RKO (cell line): ENCODE measurements around the gene SMIM7.
"Not testable (repeated sequence)": the region's sequence is repeated elsewhere in the genome, so short reads cannot be mapped to it uniquely, and the experiment has no call there.

ENCODE experiments used
- DNase-seq: peaks from one replicate; pipeline ENCODE4 v3.0.0-alpha.2; 2016; ENCODE audit warnings: low spot score

Gene SMIM7

DNA sequence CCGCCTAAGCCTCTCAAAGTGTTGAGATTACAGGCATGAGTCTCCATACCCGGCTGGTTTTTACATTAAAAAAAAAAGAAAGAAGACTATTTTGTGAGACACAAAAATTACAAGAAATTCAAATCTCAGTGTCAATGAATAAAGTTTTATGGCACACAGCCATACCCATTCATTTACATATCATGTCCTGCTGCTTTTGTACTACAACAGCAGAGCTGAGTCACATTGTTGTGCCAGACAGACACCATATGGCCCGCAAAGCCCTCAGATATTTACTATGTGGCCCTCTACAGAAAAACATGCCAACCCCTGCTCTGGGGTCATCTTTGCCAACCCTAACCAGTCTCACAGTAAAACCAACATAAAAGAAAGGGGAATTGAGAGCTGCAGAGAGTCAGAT lies 5.3 kb downstream of the SMIM7 start:
- DNase-seq = no peak

DNA sequence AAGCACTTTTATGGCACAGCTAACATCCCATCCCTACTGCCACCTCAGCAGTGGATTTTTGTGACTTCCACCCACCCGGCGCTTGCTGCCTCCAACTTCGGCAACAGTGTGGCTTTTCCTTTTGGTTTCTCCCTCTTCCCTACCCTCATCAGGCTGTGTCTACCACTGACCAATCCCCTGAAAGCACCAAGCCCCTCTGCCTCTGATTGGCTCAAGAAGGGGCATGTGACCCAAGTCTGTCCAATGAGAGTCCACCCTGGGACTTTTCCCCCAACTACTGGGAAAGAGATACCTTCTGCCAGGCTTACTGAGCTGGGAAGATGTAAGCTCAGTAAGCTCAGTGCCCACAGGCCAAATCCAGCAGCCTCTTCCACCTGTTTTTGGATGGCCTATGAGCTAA lies 5.8 kb downstream of the SMIM7 start:
- DNase-seq = peak; percentile 38

DNA sequence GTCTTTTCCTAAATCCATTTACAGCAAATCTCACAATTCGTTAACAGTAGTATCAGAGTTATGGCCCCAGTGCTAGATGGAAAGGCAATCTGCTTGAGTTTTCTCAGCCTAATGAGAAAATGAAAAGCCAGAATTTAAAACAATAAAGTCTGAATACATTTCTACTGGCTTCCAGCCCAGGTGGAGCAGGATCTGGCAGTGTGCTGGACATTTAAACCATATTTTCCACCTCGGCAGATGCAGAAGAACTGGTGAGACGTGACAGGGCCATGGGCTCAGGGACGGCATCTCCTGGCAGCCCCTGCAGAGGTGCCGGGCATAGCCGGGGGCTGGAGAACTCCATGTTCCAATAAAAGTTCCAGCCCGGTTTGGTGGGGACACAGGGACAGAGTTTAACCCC lies 7.1 kb downstream of the SMIM7 start:
- no peak for DNase-seq

DNA sequence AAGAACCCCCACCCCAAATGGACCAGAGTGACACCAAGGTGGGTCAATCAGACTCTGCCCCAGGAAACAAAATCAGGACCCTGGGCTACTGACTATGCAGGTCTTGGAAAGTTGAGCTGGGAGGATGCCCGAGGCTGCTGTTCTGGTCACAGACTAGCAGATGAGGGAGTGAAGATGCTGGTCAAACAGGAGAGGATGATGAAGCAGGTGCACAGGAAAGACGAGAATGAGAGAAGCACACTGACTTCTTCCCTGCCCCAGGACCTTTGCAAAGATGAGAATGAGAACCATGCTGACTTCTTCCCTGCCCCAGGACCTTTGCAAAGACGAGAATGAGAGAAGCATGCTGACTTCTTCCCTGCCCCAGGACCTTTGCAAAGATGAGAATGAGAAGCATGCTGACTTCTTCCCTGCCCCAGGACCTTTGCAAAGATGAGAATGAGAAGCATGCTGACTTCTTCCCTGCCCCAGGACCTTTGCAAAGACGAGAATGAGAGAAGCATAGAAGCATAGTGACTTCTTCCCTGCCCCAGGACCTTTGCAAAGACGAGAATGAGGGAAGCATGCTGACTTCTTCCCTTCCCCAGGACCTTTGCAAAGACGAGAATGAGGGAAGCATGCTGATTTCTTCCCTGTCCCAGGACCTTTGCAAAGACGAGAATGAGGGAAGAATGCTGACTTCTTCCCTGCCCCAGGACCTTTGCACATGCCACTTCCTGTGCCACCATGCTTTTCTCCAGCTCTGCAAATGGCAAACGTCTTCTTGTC lies 8.3 kb downstream of the SMIM7 start:
- DNase-seq = not testable (repeated sequence)

DNA sequence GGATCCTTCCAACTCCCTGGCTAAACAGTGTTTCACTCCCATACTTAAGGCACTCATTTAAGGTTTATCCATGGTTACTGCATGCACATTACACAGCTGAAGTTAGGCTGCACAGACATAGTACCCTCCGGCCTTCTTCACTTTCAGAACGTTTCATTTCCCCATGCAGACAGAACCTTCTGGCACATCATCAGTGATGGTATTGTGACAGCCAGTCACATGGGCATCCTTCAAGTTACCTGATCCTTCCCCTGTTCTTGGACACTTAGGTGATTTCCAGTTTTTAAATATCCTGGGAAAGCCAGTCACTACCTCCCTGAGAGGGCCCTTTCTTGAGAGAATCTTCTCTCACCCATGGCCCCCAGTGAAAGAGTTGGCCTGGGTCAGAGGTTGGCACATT lies 9.1 kb downstream of the SMIM7 start:
- no peak for DNase-seq

DNA sequence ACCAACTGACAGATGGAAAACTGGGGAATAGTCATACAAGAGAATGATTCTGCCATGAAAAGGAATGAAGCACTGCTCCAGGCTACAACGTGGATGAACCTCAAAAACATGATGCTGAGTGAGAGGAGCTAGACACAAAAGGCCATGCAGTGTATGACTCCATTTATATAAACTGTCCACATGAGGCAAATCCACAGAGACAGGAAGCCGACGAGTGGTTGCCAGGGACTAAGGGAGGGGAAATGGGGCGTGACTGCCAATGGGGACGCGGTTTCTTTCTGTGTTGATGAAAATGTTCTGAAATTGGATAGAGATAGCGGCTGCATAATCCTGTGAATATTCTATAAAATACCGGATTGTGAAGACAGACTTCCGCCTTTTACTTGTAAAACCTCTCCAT lies 10.2 kb downstream of the SMIM7 start:
- no peak for DNase-seq

DNA sequence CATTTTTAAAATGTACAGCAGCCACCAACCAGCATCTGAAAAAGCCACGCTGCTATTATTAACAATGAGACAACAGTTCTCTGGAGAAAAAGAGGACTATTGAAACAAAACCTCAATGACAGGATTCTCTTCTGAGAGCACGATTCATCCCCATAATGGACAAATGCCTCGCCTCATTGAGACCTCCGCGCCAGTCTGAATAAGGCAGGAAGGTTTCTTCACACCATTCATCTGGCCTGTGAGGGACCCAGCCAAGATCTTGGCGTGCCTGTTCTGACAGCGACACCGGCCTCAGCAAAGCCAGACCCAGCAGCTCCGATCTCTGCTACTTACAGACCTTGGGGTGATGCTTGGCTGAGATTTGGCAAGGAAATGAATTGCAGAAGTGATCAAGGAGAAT lies 14.8 kb downstream of the SMIM7 start:
- DNase-seq = no peak

DNA sequence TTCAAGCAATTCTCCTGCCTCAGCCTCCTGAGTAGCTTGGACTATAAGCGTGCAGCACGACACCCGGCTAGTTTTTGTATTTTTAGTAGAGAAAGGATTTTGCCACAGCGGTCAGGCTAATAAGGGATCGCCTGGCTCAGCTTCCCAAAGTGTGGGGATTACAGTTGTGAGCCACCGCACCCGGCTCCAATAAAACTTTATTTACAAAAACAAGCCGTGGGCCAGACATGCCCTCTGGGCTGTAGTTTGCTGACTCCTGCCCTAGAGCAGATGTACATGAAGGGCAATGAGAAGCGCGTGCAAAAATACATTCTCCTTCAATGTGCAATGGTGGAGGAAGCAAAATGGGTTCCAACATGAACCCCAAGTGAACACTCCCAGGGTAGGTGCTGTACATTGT lies 18.2 kb downstream of the SMIM7 start:
- no peak for DNase-seq

DNA sequence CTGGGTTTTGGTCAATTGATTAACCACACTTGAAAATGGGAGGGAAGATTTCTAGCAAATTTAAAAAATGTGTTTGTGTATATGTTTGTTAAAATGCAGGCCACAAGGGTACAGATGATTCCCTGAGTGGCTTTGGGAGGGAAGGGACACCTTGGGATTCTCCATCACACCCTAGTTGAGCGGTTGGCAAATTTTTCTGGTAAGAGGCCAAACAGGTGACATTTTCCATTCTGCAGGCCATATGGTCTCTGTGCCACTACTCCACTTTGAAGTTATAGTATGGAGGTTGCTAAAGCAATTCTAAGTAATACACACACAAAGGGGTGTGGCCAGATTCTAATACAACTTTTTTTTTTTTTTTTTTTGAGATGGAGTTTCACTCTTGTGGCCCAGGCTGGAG lies 19.0 kb downstream of the SMIM7 start:
- no peak for DNase-seq

DNA sequence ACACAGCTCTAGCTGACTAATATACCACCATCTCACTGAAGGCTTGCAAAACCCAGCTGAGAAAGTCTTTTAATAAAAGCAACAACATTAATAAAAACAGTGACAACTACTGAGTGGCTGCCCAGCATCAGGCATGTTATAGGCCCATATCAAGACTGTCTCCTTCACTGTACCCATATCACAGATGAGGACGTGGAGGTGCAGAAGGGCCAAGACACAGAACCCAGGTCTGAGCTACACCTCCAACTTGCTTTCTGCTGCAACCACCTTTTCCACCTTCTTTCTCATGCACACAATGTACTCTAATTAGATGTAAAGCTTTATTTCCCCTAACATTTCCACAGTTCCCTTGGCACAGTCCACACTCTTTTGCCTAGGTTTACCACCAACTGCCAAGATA lies 21.3 kb downstream of the SMIM7 start:
- no peak for DNase-seq

DNA sequence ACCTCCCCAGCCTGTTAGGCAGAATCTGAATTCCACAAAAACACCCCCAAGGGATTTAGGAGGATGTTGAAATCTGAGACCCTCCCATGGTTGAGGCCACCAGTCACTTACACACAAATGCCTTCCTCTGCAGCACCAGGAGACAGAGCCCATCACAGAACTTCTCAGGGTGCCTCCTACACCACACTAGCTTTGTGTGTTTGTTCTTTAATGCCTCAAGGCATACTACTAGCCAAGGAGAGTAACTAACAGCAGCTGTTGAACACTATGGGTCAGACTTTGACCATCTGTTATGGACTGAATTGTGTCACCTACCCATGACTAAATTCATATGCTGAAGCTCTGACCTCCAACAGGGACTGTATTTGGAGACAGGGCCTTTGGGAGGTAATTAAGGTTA lies 22.4 kb downstream of the SMIM7 start:
- DNase-seq = no peak

DNA sequence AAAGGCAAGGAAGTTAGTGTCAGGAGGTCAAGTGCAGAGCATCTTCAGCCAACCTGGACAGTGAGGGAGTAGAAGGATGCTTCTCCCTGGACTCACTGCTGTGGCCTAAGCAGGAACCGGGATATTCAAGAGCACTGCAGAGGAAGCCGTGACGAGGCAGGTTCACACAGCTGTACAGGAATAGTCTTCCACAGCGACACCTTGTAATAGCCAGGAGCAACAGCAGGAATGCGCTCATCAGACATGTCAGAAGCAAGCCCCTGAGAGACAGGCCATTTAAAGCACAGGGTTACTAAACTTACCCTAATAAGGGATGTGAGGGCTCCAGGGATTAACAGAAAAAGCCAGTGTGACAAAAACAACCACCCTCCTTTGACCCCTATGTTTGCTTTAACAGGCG lies 28.5 kb downstream of the SMIM7 start:
- DNase-seq = no peak

DNA sequence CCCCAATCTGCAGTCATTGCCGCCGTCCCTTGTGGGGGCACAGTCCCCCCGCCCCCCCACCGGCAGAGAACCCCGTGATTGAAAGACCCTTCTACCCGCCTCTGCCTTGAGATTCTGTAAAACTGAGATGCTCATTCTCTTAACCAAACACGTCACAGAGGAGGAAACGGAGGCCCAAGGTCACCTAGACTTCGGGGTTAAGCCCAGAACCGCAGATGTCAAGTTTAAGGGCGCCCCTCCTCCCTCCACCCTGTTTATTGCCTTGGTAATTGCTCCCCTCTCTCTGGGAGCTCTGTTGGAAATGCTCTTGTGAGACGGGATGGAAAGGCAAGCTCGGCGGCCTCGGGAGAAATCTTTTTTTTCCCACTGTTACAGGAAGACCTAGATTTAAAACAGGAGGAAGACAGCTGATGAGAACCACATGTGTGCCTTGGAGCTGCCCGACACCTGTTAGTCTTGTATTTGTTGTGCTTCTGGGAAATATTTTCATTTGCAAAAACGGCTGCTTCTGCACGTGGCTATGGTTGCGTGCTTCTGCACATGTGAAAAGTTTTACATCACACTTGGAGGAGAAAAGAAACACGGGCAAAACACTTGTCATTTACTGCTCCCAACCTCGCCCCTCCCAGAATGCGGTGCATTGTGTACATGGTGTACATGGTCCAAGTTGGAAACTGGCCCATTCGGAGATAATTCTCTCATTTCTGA lies 30.8 kb downstream of the SMIM7 start:
- no peak for DNase-seq

DNA sequence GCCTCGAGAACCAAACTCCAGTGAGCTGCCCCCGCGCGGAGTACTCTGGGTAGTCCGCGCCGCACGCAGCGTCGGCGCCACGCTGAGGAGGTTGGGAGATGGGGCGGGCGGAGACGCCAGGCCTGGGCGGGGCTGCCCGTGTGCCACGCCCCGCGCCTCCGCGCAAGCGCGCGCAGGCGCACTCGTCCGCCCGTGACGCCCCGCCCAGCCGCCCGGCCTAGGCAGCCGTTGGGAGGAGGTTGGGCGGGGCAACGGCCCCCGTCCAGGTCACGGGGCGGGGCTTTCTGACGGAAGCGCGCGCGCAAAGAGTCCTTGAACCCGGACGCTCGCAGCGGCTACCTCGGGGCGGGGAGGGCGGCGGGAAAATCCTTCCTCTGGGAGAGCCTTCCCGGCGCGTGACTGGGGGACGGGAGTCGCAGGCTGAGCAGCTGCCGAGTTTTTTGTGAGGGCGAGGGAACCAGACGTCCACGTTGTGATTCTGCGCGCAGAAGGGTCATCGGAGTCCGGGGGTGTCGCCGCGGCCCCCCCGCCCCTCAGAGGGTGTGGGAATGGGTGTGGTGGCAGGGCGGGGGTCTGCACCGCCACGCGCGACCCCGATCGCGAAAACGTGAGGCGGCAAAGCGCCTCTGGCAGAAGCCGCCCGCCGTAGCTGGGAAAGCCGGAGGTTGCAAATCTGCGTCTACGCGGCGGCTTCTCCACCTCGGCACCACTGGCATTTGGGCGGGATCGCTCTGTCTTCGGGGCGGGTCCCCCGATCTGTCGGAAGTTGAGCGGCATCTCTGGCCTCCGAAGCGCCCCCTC lies 31.6 kb downstream of the SMIM7 start, which contains the start of gene MED26:
MED26 (minus strand) TSS at position 22 of the 801 bp plus-strand sequence. CDS start 261 bp downstream, outside the sequence.
- peak; percentile 92 for DNase-seq

DNA sequence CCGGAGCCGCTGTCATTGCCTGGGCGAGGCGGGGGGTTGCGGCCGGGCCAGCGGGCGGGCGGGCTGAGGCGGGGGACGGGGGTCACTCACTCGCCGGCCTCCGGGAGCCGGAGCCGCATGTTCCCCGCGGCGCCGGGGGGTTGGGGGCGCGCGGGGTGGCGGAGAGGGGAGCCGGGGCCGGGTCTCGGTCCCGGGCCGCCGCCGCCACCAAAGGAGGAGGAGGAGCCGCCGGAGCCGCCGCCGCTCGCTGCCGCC lies 32.1 kb downstream of the SMIM7 start:
- DNase-seq = no peak

DNA sequence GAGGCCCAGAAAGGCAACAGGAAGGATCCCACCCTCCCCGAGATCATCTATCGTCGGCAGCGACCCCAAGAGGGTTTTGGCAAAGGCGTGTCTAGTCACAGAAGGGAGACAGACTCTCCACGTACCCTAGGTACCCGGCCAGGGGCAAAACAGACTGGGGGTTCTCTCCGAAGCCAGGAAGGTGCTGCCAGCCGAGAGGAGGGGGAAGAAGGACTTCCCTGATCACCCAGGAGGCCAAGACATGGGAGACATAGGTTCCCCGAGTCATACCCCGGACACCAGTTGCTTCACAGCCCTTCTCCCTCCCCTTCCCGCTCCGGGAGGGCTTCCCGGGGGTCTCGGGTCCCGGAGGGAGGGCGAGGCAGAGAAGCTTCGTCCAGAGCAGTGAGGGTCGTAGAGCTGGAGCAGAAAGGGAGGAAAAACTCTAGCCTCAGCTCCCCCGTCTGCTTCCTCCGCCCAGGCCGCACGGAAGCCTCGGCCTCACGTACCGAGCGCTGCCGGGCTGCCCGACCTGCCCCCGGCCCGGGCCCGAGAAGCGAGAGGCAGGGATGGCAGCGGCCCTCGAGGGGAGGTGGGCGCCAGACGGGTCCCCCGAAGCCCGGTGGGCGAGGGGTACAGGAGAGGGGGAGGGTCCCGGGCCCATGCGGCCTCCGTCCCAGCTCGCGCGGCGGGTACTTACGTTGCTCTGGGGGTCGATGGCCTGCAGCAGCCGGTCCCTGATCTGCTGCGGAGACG lies 32.6 kb downstream of the SMIM7 start:
- no peak for DNase-seq

DNA sequence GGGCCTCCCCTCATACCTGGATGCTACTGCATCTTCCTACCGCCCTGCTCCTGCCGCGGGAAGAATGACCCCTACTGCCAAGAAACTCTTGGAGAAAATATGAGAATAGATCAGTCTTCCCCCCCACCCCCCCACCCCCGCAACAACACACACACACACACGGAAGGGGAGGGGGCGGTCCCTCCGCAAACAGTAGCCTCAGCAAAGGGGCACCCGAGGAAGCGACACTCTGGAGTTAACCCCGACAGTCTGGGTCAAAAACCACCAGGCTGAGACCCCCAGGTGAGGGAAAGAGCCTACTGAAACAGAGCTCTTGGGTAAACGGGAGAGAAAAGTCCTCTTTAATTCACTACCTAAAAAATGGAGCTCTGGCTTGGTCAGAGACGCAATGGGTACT lies 33.1 kb downstream of the SMIM7 start:
- peak; percentile 31 for DNase-seq

DNA sequence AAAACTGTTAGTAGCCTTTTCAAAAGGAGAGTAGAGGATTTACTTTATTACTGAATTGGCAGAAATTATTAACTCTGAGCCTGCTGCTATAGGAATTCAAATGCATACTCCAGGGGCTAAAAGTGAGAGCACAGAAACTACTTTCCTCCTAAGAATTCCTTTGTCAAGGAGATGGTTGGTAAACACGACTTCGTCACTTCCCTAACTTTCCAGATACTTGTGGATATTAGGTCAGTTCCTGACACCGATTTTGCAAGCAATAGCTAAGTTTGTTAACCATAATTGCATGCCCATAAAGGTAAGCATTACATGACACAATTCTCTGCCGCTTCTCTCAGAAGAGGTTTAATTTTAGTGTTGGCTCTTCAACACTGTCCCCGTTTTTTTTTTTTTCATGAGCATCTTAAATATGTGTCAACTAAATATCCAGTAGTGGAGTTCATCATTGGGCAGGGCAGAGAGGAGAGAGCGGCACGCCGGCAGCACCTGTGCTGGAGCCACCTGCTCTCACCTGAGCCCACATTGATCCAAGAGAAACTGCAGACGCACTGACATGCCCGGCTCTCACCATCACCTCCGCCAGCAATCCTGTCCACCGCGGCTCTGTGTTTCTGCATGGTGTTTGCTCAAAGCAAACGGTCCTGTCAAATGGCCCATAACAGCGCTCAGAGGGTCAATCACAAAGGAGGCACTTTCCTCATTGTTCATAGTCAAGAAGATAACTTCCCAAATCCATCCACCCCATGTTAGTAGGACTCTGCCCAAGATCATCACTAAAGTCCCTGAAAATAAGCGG lies 34.6 kb downstream of the SMIM7 start:
- DNase-seq = no peak

DNA sequence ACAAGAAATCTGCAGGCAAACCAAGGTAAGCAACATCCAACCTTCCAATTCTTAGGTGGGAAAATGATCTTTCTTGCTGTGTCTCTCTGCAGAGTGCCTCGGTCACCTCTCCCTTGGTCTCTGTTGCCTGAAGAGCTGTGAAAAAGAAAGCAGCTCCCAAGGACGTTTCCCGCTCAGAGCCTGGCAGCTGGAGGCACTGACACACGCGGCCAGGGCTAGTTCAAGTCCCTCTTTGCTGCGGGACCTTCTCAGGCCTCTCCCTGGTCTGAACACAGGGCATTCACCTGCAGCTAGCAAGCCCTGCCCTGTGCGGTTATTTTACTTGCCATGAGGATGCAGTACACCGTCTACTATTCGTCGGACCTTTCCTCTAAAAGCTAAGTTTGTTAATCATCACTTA lies 35.7 kb downstream of the SMIM7 start:
- DNase-seq = no peak

DNA sequence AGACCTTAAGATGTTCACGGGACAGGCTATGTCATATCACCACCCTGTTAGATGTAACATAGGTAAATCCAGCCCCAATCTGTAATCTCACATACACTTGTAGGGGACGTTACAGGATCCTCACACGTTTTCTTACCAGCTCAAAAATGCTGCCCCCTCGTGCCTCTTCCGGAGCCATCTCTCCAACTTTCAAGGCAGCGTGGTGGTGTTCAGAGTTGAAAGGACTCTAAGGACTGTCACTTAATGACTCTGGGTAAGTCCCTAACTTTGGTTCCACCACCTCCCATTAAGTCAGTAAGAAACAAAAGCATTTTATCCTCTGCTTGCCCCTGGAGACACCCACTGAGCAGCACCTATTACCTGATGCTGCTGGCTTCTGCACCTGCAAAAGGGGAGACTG lies 36.4 kb downstream of the SMIM7 start:
- DNase-seq = no peak

DNA sequence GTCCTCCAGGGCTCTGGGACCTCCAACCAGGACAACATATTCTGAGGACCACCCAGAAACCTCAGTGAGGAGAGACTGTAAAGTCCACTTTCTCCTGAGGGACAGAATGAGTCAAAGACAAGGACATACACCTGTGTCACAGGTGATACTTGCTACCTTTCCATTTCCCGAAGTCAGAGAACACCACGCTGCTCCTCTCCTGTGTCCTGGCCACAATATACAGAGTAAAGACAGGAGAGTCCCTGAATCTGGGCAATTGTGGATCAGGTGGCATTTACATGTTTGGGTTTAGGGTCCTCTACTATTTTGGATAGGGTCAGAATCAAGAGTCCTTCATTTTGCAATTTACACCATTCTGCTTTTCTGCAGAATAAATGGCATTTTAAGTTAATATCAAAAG lies 36.9 kb downstream of the SMIM7 start:
- no peak for DNase-seq
